ENCODE results near the gene CRYGN.

CRYGN gene, protein sequence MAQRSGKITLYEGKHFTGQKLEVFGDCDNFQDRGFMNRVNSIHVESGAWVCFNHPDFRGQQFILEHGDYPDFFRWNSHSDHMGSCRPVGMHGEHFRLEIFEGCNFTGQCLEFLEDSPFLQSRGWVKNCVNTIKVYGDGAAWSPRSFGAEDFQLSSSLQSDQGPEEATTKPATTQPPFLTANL

DNA sequence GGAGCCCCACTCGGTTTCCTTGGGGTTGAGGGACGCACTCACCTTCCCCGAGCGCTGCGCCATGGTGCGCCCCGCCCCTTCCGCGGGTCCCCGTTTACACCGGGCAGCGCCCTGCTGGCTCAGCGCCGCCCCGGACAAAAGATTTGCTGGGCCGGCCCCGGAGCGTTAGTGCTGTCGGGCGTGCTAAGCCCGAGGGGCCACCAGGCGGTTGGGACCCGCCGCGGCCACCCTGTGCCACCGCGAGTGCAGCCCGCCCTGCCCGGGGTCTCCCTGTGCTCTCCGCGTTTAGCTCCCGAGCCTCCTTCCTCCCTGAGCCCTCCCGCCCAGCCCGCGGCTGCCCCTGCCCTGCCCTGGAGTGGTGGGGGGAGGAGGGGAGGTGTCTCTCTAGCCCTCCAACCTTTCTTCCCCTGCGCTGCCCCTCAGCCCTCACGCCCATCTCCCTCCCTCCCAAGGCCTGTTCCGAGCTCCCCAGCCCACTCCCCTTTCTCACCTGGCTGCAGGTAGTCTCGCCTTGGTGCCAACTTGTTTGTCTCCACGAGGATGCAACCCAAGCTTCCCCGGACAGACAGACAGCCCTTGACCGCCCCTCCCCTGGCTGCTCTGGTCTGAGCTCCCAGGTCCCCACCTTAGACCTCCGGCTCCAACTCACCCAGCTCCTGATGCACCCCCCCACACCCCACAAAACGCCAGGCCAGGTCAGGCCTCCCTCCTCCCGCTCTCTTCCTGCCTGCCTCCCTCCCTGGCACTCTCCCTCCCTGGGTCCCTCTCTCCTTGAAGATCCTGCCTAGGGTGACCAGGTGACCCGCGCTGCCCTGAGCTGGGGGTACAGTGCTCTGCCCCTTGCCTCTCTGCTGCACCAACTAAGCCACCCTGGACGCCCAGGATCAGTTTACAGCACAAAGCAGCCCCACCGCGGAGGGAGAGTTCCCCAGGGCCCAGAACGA lies at the start of gene CRYGN:
TSS of gene CRYGN (minus strand) at position 287 of the 944 bp plus-strand sequence. CDS start at position 63, 224 bp downstream.
- no peak for DNase-seq

- no peak for DNase-seq
Observed at GRCh38 chr7:151489498-151489897, 49.6 kb upstream of the CRYGN start.

DNA sequence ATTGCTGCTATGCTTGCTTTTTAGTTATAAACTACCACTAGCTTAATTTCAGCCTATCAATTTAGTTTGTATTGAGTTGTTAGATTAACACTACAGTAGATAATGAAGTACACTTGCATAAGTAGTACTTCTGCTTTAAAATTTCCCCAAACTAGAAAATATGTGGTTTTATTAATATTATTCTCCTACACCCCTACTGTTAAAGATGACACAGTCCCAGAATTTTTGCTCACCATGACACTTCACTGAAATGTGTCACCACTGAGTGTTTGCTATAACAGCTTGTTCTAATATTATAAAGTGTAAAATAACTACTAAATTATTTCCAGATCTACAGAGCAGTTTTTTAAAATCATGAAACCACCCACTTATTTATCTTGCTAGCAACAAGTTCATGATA lies 48.2 kb upstream of the CRYGN start:
- DNase-seq: no peak

DNA sequence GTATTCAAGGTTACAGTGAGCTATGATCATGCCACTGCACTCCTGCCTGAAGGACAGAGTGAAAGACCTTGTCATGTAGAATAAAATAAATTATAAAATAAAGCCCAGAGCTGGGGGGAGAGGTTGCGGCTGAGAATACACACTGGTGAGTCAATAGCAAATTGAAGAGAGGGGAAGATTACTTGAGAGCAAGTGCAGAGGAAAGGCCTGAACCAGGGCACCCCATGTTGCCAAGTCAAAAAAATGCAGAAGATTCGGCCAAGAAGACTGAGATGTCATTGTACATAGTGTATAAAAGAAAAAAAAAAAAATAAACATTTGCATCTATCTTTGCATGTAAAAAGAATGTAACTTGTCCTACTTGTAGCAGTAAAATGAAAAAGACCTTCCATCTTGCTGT lies 47.3 kb upstream of the CRYGN start:
- DNase-seq: no peak

- DNase-seq: no peak
Observed at GRCh38 chr7:151486074-151486473, 46.1 kb upstream of the CRYGN start.

- peak; percentile 79 for DNase-seq
Observed at GRCh38 chr7:151484971-151485707, 45.2 kb upstream of the CRYGN start.

DNA sequence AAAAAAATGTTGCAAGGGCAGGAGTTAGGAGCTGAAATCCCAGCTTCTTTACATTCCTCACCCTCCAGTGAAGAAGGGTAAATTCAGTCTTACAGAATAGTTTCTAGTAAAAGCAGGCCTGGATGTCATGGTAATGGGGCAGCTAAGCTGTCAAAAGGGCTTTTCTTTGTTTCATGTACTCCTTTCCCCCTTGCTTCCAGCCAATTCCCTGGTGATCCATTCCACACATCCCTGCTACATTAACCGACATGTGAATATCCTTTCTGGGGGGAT lies 43.7 kb upstream of the CRYGN start:
- DNase-seq: no peak

GRCh38 chr7:151482883-151483710 lies 43.2 kb upstream of the CRYGN start:
- no peak for DNase-seq

DNA sequence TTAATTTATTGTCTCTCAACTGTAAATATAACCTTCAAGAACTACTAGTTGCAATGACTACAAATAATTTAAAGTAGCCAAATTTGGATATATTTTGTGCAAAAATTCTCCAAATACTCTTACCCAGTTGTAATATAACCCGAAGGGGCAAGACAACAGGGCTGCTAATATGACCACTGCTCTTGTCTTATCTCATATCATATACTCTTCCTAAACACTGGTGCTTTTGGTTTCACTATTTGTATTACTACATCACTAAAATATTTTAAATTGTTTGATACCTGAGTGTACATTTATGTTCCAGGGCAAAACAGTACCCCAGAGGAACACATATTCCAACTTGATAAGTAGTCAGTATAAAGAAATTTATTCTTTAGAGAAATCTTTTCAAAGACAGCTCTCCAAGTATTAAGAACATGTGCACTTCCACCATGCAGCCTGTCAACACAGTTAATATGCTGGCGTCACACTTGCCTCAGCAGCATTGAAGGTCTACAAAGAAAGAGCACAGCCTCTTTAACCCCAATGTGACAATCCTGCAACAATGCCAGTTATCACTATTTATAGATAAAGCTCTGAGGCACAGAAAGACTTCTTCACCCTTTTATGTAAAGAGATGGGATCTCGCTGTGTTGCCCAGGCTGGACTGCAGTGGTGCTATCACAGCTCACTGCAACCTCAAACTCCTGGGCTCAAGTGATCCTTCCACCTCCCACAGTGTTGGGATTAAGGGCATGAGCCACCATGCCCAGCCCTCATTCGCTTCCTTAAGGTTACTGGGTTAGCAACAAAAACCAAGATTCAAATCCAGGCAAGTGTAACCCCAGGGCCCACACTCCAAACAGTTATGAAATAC lies 41.9 kb upstream of the CRYGN start:
- DNase-seq: no peak

DNA sequence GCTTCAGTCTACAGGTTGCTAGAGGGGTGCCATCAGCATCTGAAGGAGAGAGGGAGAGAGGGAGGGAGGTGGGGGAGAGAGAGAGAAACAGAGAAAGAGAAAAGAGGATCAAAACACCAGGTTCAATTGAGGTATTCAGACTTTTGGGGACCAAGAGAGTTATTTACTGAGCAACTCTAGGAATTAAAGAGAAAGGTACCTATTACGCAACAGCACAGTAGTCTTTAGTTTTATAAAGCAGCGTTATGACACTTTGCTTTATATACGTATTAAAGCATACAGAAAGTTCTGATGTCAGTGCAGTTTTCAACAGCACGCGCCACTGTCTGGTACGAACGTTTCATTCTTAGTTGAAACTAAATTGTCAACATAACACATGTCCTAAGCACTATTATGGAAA lies 37.9 kb upstream of the CRYGN start:
- no peak for DNase-seq

DNA sequence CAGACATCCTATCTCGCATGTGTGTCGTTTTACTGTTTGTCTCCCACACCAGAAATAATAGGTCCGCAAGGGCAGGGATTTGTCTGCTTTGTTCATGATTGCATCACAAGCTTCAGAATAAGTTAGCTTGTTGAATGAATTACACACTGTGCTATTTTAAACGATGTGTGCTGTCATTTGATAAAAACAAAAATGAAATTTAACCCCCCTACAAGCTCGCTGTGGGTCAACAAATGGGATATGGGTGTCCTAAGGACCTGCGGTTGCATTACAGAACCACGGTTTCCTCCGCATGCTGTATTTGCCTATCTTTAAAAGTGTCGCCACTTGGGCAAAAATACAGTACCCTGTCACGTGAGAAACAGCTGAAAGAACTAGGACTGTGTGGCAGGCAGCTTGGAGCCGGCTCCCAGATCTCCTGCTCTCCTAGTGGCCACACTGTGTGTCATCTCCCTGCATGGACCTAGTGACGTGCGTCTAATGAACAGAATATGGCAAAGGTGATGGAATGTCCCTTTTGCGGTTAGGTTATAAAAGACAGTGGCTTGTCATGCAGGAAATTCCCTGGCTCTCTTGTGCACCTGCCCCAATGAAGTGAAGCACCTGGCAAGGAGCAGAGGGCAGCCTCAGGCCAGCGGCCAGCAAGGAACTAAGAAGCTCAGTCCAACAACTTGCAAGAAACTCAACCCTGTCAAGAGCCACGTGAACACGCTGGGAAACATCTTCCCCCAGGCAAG lies 32.9 kb upstream of the CRYGN start:
- DNase-seq: no peak

- DNase-seq: no peak
Observed at GRCh38 chr7:151470711-151471110, 30.8 kb upstream of the CRYGN start.

- DNase-seq: no peak
Observed at GRCh38 chr7:151469281-151469680, 29.3 kb upstream of the CRYGN start.

DNA sequence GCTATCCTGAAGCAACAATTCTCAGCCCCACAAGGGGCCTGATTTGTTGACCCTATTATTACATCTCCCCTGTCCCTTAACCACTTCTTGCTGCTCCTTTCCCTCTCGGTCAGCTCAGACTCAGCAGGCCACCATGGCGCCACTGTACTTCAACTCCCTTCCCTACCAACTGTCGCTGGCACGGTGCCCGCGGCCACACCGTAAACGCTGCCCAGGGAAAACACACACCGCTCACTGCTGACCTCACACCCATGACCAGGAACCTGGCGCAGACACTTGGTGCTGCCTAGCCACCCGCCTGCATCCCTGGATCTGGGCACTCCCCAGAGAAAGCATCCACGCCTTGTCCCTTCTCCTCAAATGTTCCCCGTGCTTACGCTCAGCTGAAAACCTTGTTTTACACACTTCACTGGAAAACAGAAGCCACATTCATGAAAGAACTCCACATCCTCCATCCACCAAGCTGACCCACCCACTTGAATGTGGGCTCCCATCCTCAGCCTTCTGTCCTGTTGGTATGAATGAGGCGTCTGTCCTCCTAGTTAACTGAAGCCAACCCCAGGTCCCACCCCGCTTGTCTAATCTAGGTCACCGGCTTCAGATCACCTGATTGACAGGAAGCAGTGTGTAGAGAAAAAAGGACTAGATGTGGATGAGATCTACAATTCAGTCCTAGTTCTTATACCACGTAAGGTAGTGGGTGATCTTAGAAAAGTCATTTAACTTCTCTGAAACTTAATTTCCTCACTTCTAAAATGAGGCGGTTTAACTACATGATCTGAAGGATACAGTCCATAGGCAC lies 28.5 kb upstream of the CRYGN start:
- DNase-seq: no peak

DNA sequence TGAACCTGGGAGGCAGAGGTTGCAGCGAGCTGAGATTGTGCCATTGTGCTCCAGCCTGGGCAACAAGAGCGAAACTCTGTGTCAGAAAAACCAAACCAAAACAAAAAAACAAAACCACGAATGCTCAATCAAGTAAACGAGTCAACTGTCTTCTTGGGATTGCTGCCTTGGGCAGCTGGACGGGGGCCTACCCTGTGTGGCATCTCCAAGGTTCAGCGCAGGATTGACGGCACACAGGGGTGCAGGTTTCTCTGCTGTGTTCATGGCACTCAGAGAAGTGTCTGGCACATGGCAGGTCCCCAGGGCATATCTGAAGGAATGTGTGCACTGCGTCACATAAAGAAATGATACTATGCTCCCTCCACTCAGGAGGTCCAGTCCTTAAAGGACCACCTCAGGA lies 25.2 kb upstream of the CRYGN start:
- DNase-seq: no peak

DNA sequence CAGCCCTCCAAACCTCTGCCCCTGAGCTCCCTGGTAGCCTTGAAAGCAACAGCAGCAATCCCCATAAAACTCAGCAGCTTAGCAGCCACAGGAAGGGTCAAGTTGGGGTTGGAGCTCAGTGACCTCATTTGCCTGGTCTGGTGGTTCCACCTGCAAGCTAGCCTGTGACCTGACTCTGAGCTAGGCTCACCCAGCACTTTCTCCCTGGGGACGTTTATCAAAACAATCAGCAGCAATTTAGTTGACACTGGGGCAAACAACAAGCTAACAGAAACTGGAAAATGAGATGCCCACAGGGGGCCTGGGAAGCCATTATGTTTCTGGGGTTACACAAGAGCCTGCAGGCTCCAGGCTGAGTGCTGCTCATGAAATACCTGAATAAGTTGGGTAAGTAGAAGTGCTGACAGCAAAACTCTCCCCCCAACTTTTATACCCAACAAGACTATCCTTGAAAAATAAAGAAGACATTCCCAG lies 22.4 kb upstream of the CRYGN start:
- no peak for DNase-seq

- DNase-seq: no peak
Observed at GRCh38 chr7:151461942-151462230, 21.9 kb upstream of the CRYGN start.

DNA sequence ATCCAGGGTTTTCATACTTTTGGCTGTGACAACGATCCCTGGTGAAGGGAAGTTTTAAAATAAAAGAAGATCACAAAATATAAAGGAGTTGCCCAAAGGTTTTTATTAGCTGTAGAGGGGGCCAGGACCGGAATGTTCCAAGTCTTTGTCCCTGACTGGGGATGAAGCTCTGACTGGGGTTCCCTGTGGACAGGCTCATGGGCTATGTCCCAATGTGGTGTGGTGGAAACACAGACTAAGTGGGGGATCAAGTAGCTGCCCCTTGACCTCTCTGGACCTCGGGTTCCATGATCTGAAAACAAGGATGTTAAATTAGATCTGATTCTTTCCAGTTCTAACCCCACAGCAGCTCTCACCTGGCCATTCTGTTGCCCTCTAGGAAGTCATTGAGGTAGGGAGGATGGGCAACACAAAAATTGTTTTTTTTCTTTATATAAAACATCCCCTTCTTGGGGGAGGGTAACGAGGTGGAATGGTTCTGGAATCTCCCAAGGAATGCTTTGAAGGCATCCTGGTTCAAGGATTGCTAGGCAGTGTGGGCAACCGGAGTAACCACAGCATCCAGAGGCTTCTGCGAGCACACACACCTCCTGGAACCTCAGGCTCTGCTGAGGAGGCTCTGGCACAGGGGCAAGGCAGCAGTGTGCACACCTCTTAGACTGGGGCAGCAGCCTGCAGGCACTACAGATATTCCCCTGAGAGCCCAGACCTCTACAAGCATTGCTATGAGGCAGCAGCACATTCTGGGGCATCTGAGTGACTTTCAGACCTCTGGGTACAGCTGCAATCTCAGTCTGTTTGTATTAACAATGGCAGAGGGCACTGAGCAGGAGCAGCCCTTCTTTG lies 21.4 kb upstream of the CRYGN start:
- no peak for DNase-seq

GRCh38 chr7:151460474-151460855 lies 20.5 kb upstream of the CRYGN start:
- no peak for DNase-seq
